Lower lobe of right lung (tissue), 2 donors: Measurements from ENCODE around the gene WDR82. TPM values are rescaled to one million over a fixed set of nuclear protein-coding genes. Genes with fewer than 3 reads are reported as not detected.

Experiments
- ATAC-seq, 2 donors: fragments of 200-7000 bp; cut with Tn5 transposase; one replicate each; pipeline ENCODE4 v1.9.1; 2020 to 2022; ENCODE audit warnings: mild to moderate bottlenecking in 2 of 2, moderate library complexity in 2 of 2
- DNase-seq: peaks from one replicate; pipeline ENCODE4 v3.0.0-alpha.2; 2020
- H3K27ac ChIP-seq: fragments of 200-600 bp; one replicate; pipeline ENCODE4 v1.8.0; 2022
- H3K27me3 ChIP-seq: fragments of 200-600 bp; one replicate; pipeline ENCODE4 v1.8.0; 2022; ENCODE audit warnings: low read depth
- H3K36me3 ChIP-seq: fragments of 200-600 bp; one replicate; pipeline ENCODE4 v1.8.0; 2022; ENCODE audit warnings: mild to moderate bottlenecking
- H3K4me1 ChIP-seq: fragments of 200-600 bp; one replicate; pipeline ENCODE4 v1.8.0; 2022
- H3K4me3 ChIP-seq: fragments of 200-600 bp; one replicate; pipeline ENCODE4 v1.8.0; 2022; ENCODE audit warnings: mild to moderate bottlenecking
- H3K9me3 ChIP-seq: fragments of 200-600 bp; one replicate; pipeline ENCODE4 v1.8.0; 2022
- intact Hi-C: fragments of 100-400 bp; cut with DNase I; formaldehyde crosslinking; loops from one replicate; pipeline ENCODE4 v1.11.0; 2022
- total RNA-seq: library from RNA; stranded (reverse); fragmentation: NEBNext Ultra II Directional; extraction: Animal tissue kit (Norgen Biotek cat#: 25700); gene quantifications from one replicate; pipeline ENCODE4 v1.2.1, GENCODE V29; 2021
- TF ChIP-seq, protein P1 (sequence below): fragments of 200-600 bp; IDR thresholded peaks from one replicate; pipeline ENCODE4 v1.8.0; 2022; ENCODE audit warnings: antibody characterized with exemption, mild to moderate bottlenecking
- donor health status: DM: no; HTN: yes; CAD: no; lungs with severe emphysema.

WDR82 gene
- total RNA-seq, 1 donor from 2014 or later, result 60.2 TPM

GRCh38 chr3:52305926-52306325 is 27.5 kb upstream of the WDR82 start:
- H3K9me3 ChIP-seq, result no peaks in the 10 kb centered on the region
- intact Hi-C loops, result no loop called here
- ATAC-seq, result no peak
- no peak for DNase-seq
- no peaks in the 10 kb centered on the region for H3K27me3 ChIP-seq
- H3K4me3 ChIP-seq, result no peak overlapping the region
- H3K36me3 ChIP-seq, result peaks cover 6% of the 10 kb centered on the region
- no peaks in the 10 kb centered on the region for H3K4me1 ChIP-seq
- no peak overlapping the region for H3K27ac ChIP-seq
- TF ChIP-seq, protein P1, sequence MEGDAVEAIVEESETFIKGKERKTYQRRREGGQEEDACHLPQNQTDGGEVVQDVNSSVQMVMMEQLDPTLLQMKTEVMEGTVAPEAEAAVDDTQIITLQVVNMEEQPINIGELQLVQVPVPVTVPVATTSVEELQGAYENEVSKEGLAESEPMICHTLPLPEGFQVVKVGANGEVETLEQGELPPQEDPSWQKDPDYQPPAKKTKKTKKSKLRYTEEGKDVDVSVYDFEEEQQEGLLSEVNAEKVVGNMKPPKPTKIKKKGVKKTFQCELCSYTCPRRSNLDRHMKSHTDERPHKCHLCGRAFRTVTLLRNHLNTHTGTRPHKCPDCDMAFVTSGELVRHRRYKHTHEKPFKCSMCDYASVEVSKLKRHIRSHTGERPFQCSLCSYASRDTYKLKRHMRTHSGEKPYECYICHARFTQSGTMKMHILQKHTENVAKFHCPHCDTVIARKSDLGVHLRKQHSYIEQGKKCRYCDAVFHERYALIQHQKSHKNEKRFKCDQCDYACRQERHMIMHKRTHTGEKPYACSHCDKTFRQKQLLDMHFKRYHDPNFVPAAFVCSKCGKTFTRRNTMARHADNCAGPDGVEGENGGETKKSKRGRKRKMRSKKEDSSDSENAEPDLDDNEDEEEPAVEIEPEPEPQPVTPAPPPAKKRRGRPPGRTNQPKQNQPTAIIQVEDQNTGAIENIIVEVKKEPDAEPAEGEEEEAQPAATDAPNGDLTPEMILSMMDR, result no peak

GRCh38 chr3:52303811-52304210 is 25.4 kb upstream of the WDR82 start:
- intact Hi-C loops, result no loop called here
- H3K4me3 ChIP-seq, result no peak overlapping the region
- ATAC-seq, result no peak

DNA sequence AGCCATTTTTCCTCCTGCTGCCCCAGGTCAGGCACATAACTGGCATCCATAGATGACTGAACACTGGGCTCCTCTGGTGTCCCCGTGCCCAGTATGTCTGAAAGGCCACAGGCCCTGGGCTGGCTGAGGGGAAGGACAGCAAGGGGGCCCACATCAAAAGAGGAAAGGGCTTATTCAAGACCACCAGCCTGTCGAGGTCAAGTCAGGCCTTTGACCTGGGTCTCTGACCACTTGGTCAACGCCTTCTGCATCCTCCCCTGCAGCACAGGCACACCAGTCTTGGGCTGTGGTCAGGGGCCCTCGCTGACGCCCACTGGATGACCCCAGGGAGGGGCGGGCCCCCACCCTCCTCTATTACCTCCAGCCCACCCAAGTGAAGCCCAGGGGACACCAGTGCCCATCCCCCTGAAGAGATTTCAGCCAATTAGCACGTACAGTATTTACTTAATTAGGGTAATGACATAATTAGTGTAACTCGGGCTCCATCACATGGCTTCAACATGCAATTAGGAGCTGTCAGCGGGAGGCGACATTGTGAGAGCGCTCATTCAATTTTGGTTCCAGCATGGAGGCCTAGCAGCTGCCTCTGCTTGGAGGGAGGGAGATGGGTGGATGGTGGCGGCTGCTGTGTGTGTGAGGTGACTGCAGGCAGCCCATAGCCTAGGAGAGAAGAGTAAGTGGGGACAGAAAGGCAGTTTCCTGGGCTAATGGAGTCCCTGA is 24.1 kb upstream of the WDR82 start:
- intact Hi-C loops, result no loop called here
- H3K27me3 ChIP-seq, result no peaks in the 10 kb centered on the region
- H3K9me3 ChIP-seq, result no peaks in the 10 kb centered on the region
- no peak overlapping the region for H3K27ac ChIP-seq
- ATAC-seq (no peak), DNase-seq (no peak)
- H3K36me3 ChIP-seq, result no peaks in the 10 kb centered on the region
- H3K4me1 ChIP-seq, result peaks cover 17% of the 10 kb centered on the region
- TF ChIP-seq, protein P1, result no peak
- no peak overlapping the region for H3K4me3 ChIP-seq

More at GRCh38 chr3:52303811-52304210, 25.4 kb upstream of the WDR82 start:
- no peaks in the 10 kb centered on the region for H3K9me3 ChIP-seq
- peaks cover 12% of the 10 kb centered on the region for H3K4me1 ChIP-seq
- no peaks in the 10 kb centered on the region for H3K27me3 ChIP-seq
- H3K27ac ChIP-seq, result no peak overlapping the region
- TF ChIP-seq, protein P1, result no peak
- no peak for DNase-seq
- no peaks in the 10 kb centered on the region for H3K36me3 ChIP-seq

DNA sequence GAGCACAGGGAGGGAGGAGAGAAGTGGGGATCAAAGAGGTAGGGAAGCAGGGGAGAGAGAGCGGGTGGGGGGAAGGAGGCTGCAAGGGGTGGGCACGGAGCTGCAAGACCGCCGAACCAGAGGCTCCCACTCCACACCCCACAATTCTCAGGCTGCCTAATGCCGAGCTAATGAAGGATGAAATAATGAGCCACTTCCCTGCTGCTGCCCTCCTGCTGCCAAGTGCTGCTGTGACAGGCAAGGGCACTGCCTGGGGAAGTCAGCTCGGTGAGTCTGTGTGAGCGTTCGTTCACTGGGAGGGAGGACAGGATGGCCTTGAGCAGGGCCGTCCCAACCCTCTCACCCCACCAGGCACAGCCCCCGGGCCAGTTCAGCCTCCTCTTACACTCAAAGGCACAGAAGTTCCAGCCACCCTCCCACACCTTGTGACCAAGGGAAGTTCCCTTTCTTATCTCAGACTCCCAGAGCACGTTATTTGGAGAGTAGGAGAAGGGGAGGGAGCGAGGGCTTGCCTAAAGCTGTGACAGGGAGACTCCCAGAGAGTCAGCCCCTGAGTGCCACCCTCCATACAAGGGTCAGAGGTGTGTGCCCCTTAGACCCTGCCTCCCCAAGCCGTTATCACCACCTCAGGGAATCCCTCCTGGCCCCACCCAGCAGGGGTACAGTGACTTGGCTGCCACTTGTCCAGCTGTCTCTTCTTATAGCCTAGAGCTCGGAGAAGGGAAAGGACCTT is 21.6 kb upstream of the WDR82 start:
- Histone ChIP-seq H3K4me1 (peaks cover 17% of the 10 kb centered on the region), H3K27me3 (no peaks in the 10 kb centered on the region), H3K36me3 (no peaks in the 10 kb centered on the region), H3K4me3 (no peak overlapping the region), H3K27ac (no peak overlapping the region), H3K9me3 (no peaks in the 10 kb centered on the region)
- peak; percentile 64 for DNase-seq
- ATAC-seq, result peak; percentile 76 to 88
- TF ChIP-seq, protein P1, result peak; percentile 28
- intact Hi-C loops, result no loop called here

DNA sequence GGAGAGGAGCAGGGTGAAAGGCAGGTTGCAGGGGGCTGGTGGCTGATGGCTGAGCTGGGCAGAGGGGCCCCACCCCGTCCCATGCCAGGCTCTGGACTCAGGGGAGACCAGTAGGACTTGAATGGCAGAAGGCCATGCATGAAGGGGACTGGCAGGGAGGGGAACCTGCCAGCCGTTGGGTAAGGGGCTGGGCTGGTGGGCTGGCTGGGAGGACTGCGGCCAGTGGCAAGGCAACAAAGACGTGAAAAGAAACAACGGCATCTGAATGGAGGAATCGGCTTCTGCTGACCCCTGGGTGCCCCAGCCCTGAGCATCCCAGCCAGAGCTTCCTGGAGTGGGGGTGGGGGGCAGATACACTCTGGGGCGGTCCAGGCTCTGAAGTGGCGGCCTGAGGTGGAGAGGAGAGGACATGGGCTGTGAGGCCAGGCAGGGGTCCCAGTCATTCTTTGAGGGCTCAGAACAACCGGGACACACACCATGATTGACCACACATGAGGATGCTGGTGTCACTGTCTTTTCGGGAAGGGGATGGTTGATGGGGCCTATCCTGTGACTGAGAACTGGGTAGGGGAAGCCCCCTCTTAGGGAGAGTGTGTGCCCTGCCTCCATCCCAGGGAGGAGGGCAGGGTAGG is 20.9 kb upstream of the WDR82 start:
- H3K9me3 ChIP-seq, result no peaks in the 10 kb centered on the region
- DNase-seq (no peak), ATAC-seq (peak in 1 of 2 donors; percentile 2)
- no peaks in the 10 kb centered on the region for H3K27me3 ChIP-seq
- H3K4me3 ChIP-seq, result no peak overlapping the region
- TF ChIP-seq, protein P1, result no peak
- H3K4me1 ChIP-seq, result peaks cover 17% of the 10 kb centered on the region
- intact Hi-C loops, result no loop called here
- H3K36me3 ChIP-seq, result no peaks in the 10 kb centered on the region
- no peak overlapping the region for H3K27ac ChIP-seq
